Measurements from ENCODE around the gene MFF. TPM values are rescaled to one million over a fixed set of nuclear protein-coding genes. Genes with fewer than 3 reads are reported as not detected.
"Not testable (repeated sequence)": the region's sequence is repeated elsewhere in the genome, so short reads cannot be mapped to it uniquely, and the experiment has no call there.

Gene MFF
- total RNA-seq, 3 donors from 2014 or later = 56.1 to 59.0 (median 58.4) TPM

DNA sequence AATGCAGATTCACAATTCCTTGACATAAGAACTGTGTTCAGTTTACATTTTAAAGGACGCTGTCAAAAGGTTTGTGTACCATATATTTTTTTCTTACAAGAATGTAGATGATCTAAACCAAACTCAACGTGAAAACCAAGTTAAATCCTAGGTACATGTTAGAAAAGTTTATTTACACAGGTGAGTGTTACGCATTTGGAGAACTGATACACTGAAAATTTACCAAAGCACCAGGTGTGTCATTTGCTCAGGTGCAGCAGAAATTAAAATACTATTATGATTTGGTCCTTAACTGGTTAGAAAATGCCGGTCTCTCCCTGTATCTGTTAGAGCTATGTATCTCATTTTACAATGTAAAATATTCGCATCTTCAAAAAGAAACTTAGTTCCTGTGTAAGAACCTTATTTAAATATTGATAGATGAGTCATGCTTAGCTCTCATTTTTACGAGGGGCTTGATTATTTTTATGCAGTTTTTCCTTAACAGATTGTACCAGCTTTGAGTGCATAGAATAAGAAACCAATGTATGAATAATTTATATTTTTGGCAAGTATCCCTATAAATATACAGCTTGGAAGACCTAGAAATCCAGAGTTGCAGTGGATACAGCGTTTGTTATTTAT, 25.1 kb downstream of the MFF start:
- Mint-ChIP-seq H3K9me3 (no peaks in the 10 kb centered on the region), H3K36me3 (ENCODE audit: insufficient read depth) (peaks cover 22% of the 10 kb centered on the region), H3K4me3 (no peak overlapping the region), H3K27me3 (ENCODE audit: low read depth) (no peaks in the 10 kb centered on the region), H3K4me1 (ENCODE audit: low read depth) (peaks cover 10% of the 10 kb centered on the region)
- DNase-seq (no peak), ATAC-seq (no peak)

DNA sequence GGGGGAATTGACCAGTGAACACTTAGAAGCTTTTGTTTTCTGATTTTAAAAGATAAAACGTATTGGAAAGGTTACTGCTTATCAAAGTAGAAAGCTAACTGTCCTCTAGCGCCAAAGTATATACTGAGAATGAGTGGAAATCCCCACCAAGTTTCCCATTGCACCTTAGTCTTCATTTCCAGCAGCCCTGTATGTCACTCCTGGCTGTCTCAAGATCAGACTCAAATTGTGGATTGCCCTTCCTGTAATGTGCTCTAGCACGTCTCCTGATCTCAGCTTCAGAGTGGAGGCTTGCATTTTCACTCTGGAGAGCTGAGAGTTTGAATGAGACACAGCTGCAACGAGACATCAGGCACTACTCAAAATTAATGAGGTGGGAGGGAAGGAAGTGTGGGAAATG, 26.6 kb downstream of the MFF start:
- Mint-ChIP-seq H3K4me3 (no peak overlapping the region), H3K27me3 (ENCODE audit: low read depth) (no peaks in the 10 kb centered on the region), H3K36me3 (ENCODE audit: insufficient read depth) (peaks cover 22% of the 10 kb centered on the region), H3K4me1 (ENCODE audit: low read depth) (peaks cover 10% of the 10 kb centered on the region), H3K9me3 (no peaks in the 10 kb centered on the region)
- ATAC-seq = peak in 1 of 2 donors; percentile 66
- DNase-seq = no peak

DNA sequence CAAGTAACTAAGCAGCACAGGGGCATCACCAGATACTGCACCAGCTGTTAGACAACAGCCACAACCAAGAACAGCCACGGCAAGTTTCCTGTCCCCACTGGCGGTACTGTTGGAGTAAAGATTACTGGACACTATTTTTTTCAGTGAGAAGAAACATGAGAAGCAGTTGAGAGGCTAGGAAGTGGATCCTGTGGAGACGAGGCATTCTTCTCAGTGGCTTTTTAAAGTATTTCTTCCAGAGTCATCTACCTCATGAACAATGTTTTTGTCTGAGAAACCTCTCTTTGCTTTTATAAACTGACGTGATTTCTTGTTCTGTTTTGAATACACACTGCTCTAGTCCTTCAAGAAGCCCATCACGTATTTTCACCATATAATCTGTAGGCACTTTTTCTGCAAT, 35.3 kb downstream of the MFF start:
- Mint-ChIP-seq H3K9me3 (no peaks in the 10 kb centered on the region), H3K4me3 (no peak overlapping the region), H3K4me1 (ENCODE audit: low read depth) (peaks cover 2% of the 10 kb centered on the region), H3K27me3 (ENCODE audit: low read depth) (no peaks in the 10 kb centered on the region), H3K36me3 (ENCODE audit: insufficient read depth) (peaks cover 23% of the 10 kb centered on the region)
- DNase-seq = no peak
- no peak for ATAC-seq

DNA sequence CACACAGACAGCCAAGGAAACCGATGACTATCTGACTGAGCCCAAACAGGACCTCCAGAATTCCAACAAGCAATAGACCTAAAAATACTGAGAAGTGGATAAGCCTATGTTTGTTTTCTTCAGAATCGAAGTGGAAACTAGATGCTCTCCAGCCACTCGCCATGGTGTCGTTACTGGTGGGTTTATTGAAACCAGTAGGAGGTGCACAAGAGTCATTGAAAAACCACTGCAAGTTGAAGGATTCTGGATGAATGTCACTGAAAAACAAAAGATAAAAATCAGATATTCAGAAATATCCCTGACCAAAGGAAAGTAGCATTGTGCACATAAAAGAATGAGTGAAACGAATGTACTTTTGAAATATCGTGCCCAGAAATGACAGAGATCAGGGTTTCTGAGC, 38.7 kb downstream of the MFF start:
- H3K4me1 Mint-ChIP-seq (ENCODE audit: low read depth) = peaks cover 2% of the 10 kb centered on the region
- ATAC-seq = no peak
- H3K27me3 Mint-ChIP-seq (ENCODE audit: low read depth) = no peaks in the 10 kb centered on the region
- H3K4me3 Mint-ChIP-seq = no peak overlapping the region
- DNase-seq = no peak
- peaks cover 9% of the 10 kb centered on the region for H3K36me3 Mint-ChIP-seq (ENCODE audit: insufficient read depth)
- H3K9me3 Mint-ChIP-seq = no peaks in the 10 kb centered on the region

DNA sequence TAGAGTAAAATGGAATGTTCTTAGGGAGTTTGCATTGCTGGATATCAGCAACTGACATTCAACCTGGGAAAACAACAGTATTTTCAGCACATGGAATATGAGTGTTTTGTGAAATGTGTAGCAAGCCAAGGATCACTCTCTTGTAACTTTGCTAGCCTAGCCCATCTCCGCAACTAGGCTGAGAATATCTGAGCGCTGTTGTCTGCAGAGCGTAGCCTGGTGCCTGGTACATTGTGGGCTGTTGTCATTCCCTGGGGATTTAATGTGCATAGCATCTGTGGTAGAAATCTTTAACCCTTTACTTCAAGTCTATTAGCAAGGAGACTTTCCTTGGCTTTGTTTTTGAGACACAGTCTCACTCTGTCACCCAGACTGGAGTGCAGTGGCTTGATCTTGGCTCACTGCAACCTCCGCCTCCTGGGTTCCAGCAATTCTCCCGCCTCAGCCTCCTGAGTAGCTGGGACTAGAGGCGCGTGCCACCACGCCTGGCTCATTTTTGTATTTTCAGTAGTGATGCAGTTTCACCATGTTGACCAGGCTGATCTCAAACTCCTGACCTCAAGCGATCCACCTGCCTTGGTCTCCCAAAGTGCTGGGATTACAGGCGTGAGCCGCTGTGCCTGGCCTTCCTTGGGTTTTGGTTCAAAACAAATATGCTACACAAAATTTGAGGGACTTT, 39.7 kb downstream of the MFF start:
- not testable (repeated sequence) for ATAC-seq, DNase-seq

DNA sequence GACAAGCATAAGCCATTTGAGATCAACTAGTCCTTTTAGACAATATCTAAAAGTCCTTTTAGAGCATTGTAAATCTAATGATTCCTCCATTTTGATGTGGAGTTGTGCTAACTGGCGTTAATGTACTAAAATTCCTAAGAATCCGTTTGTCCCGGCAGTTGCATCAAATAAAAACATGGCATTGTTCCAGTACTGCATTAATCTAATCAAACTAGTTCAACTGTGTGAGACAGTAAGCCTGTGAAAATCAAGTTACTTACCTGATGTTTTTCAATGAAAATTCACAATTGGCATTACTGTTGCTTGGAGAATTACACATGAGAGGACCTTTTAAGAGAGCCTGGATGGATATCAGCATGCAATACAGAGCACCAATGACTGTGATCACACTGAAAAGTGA, 40.8 kb downstream of the MFF start:
- Mint-ChIP-seq H3K4me1 (ENCODE audit: low read depth) (peaks cover 4% of the 10 kb centered on the region), H3K36me3 (ENCODE audit: insufficient read depth) (peaks cover 2% of the 10 kb centered on the region), H3K9me3 (no peaks in the 10 kb centered on the region), H3K4me3 (no peak overlapping the region), H3K27me3 (ENCODE audit: low read depth) (no peaks in the 10 kb centered on the region)
- no peak for ATAC-seq
- no peak for DNase-seq

More for the DNA sequence above, 39.7 kb downstream of the MFF start:
- not testable (repeated sequence) for H3K4me1 Mint-ChIP-seq (ENCODE audit: low read depth); H3K9me3 Mint-ChIP-seq; H3K27me3 Mint-ChIP-seq (ENCODE audit: low read depth); H3K4me3 Mint-ChIP-seq; H3K36me3 Mint-ChIP-seq (ENCODE audit: insufficient read depth)

DNA sequence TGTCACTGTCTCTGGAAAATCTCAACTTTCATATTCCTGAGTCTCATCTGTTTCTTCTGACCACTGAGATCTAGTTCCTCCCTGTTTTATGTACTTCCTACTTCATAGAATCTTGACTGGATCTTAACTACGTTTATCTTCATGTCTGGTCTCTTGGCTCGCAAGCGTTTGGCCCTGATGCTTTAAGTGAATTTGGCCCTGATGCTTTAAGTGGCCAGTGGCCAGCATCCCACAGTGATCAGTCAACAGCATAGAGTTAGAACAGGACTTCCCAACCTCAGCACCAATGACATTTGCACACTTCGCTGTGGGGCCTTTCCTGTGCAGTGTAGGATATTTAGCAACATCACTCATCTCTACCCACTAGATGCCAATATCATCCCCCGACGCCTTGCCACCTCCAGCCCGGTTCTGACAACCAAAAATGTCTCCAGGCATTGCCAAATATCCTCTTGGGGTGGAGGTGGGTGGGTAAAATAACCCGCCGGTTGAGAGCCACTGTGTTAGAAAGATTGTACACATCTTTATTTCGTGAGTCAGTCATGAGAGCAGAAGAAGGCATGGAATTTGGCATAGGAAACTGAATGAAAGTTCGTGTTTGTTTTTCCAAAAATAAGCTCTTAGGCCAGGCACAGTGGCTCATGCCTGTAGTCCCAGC, 41.8 kb downstream of the MFF start:
- H3K4me3 Mint-ChIP-seq = no peak overlapping the region
- H3K9me3 Mint-ChIP-seq = no peaks in the 10 kb centered on the region
- H3K36me3 Mint-ChIP-seq (ENCODE audit: insufficient read depth) = no peaks in the 10 kb centered on the region
- DNase-seq (no peak), ATAC-seq (no peak)
- H3K4me1 Mint-ChIP-seq (ENCODE audit: low read depth) = peaks cover 5% of the 10 kb centered on the region
- H3K27me3 Mint-ChIP-seq (ENCODE audit: low read depth) = no peaks in the 10 kb centered on the region

DNA sequence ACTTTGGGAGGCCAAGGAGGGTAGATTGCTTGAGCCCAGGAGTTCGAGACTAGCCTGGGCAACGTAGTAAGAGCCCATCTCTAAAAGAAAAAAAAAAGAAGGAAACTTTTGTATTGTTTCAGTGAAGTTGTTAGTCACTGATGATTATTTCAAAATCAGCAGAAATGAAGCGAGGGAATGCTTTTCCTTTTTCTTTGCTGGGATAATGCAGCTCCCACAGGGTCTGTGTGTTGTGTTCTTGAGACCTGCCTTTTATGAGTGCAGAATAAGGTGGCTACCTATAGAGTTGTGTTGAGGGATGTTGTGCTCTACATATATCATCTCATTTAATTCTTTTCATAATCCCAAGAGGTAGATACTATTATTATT, 42.4 kb downstream of the MFF start:
- H3K36me3 Mint-ChIP-seq (ENCODE audit: insufficient read depth) = no peaks in the 10 kb centered on the region
- H3K9me3 Mint-ChIP-seq = no peaks in the 10 kb centered on the region
- H3K4me1 Mint-ChIP-seq (ENCODE audit: low read depth) = peaks cover 5% of the 10 kb centered on the region
- no peak overlapping the region for H3K4me3 Mint-ChIP-seq
- ATAC-seq (no peak), DNase-seq (no peak)
- no peaks in the 10 kb centered on the region for H3K27me3 Mint-ChIP-seq (ENCODE audit: low read depth)

DNA sequence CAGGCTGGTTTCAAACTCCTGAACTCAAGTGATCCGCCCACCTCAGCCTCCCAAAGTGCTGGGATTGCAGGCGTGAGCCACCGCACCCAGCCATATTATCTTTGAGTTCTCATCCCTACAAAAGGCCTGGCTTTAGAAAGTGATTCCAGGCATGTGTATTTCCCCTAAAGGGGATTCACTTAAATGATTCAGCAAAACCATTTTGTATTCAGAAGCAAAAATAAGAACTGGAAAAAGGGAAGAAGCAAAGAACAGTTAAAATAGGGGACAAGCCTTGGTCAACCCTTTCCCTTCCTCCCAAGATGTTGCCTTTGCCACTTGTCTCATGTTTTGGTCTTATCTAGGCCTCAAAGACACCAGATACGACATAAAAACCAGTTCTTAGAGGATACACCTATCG, 43.5 kb downstream of the MFF start:
- H3K36me3 Mint-ChIP-seq (ENCODE audit: insufficient read depth) = no peaks in the 10 kb centered on the region
- H3K4me3 Mint-ChIP-seq = no peak overlapping the region
- H3K4me1 Mint-ChIP-seq (ENCODE audit: low read depth) = peaks cover 7% of the 10 kb centered on the region
- no peak for DNase-seq
- H3K27me3 Mint-ChIP-seq (ENCODE audit: low read depth) = peaks cover 2% of the 10 kb centered on the region
- no peaks in the 10 kb centered on the region for H3K9me3 Mint-ChIP-seq
- no peak for ATAC-seq

DNA sequence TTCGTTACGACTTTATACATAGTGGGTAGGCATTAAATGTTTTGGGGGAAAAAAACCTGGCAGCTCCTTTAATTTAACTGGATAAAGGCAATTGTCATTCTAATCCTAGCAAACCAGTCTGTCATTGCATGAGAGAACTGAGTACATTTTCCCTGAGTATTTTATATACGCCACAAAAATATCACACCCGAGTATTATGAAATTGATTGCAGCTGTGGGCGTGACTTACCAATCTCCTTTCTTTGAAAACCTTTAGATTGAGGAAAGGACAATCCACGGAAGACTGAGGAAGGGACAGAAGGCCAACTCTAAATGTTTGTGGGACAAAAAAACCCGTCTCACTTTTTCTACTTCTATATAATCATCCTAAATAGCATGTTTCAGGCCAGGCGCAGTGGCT, 45.0 kb downstream of the MFF start:
- Mint-ChIP-seq H3K4me1 (ENCODE audit: low read depth) (peaks cover 9% of the 10 kb centered on the region), H3K9me3 (no peaks in the 10 kb centered on the region), H3K27me3 (ENCODE audit: low read depth) (peaks cover 2% of the 10 kb centered on the region), H3K4me3 (no peak overlapping the region), H3K36me3 (ENCODE audit: insufficient read depth) (no peaks in the 10 kb centered on the region)
- ATAC-seq = no peak
- DNase-seq = no peak

DNA sequence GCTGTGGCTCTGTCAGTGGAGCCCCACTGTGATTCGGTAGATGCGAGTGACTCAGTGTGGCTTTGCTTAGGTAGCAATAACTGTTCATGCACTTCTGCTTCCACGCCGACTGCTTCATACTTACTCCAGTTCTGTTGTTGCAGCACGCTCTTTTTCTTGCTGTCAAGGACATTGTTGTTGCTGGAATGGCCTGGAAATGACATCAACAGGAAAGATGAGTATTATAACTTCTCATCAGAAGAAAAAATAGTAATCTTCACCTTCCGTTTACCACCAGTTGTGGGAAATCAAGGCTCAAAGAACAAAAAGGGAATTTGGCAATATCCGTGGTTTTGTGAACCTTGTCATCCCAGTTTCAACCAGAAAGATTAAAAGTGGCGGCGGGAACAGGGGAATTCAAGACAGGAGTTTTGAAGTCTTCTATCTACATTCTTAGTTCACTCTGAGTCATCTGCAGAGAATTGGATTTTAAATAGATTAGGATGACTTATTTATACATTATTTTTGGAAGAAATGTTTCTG, 45.8 kb downstream of the MFF start:
- H3K4me3 Mint-ChIP-seq = no peak overlapping the region

DNA sequence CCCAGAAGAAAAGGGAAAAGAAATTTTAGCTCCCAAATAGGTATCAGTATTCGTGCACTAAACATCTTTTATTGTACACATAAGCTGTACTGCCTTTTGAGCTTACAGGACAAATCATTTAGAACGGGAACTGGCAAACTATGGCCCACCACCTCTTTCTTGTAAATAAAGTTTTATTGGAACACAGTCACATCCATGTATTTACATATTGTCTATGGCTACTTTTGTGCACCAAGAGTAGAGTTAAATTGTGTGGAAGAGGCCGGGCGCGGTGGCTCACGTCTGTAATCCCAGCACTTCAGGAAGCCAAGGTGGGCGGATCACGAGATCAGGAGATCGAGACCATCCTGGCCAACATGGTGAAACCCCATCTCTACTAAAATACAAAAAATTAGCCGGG, 48.3 kb downstream of the MFF start:
- DNase-seq = no peak
- ATAC-seq = no peak

More for the DNA sequence above, 45.8 kb downstream of the MFF start:
- H3K36me3 Mint-ChIP-seq (ENCODE audit: insufficient read depth) = no peaks in the 10 kb centered on the region
- H3K4me1 Mint-ChIP-seq (ENCODE audit: low read depth) = peaks cover 9% of the 10 kb centered on the region
- ATAC-seq (peak; percentile 58 to 65), DNase-seq (no peak)
- H3K9me3 Mint-ChIP-seq = no peaks in the 10 kb centered on the region
- H3K27me3 Mint-ChIP-seq (ENCODE audit: low read depth) = peaks cover 2% of the 10 kb centered on the region

DNA sequence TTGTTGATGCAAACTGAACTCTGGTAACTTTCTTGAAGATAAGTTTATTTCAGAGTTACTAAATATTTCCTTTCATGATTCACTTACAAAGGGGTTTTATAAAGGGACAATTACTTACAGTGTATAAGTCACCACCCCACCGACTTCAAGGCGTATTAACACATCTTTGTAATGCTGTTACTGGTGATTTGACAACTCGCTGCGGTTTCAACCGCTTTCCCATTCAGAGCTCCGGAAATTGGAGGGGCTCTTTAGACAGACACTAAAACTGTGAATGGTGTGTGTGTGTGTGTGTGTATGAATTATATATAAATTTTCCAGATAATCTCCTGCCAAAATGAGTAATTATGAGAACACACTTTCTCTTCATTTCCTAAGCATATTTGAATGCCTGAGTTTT, 49.1 kb downstream of the MFF start:
- Mint-ChIP-seq H3K9me3 (no peaks in the 10 kb centered on the region), H3K27me3 (ENCODE audit: low read depth) (peaks cover 2% of the 10 kb centered on the region), H3K4me1 (ENCODE audit: low read depth) (peaks cover 9% of the 10 kb centered on the region), H3K4me3 (no peak overlapping the region), H3K36me3 (ENCODE audit: insufficient read depth) (no peaks in the 10 kb centered on the region)
- DNase-seq (no peak), ATAC-seq (peak; percentile 90 to 93)

More for the DNA sequence above, 48.3 kb downstream of the MFF start:
- H3K36me3 Mint-ChIP-seq (ENCODE audit: insufficient read depth) = no peaks in the 10 kb centered on the region
- H3K4me1 Mint-ChIP-seq (ENCODE audit: low read depth) = peaks cover 9% of the 10 kb centered on the region
- H3K27me3 Mint-ChIP-seq (ENCODE audit: low read depth) = peaks cover 2% of the 10 kb centered on the region
- H3K9me3 Mint-ChIP-seq = no peaks in the 10 kb centered on the region
- no peak overlapping the region for H3K4me3 Mint-ChIP-seq

DNA sequence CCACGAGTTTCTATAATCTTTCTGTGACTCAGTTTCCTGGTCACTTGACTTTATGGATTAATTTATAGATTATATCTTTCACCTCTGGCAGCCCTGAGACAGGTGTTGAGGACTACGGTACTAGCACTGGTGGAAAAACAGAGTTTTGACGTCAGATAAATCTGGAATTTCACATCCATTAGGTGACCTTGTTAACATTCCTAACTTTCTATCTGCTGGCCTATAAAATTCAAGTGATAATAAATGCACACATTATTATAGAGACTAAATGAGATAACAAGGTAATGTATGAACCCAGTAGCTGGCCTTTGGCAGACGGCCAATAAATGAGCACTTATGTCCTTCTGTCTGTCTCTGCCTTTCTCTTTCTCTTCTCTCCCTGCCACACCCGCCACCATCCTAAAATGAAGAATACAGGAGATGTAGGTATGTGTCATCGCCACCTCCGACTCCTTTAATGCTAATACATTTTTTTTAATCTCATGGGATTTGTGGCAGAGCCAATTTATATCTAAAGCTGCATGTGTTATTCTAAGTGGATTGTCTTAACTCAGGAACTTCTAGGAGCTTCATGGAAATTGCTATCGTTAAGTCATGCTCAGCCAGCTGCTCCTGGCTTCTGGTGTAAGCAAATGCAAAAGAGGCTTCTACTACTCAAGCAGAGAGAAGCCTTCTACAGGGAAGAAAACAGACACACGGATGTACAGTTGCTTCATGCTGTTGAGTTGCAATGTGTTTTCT, 51.8 kb downstream of the MFF start:
- no peak overlapping the region for H3K4me3 Mint-ChIP-seq
- H3K27me3 Mint-ChIP-seq (ENCODE audit: low read depth) = peaks cover 2% of the 10 kb centered on the region
- ATAC-seq (no peak), DNase-seq (no peak)
- H3K9me3 Mint-ChIP-seq = peaks cover 4% of the 10 kb centered on the region
- peaks cover 10% of the 10 kb centered on the region for H3K4me1 Mint-ChIP-seq (ENCODE audit: low read depth)
- no peaks in the 10 kb centered on the region for H3K36me3 Mint-ChIP-seq (ENCODE audit: insufficient read depth)
